ENCODE results near the gene SMIM8. TPM values are rescaled to one million over a fixed set of nuclear protein-coding genes. Genes with fewer than 3 reads are reported as not detected.

SMIM8 gene
- total RNA-seq, 1 experiment from 2014 or later, result 5.0 TPM

DNA sequence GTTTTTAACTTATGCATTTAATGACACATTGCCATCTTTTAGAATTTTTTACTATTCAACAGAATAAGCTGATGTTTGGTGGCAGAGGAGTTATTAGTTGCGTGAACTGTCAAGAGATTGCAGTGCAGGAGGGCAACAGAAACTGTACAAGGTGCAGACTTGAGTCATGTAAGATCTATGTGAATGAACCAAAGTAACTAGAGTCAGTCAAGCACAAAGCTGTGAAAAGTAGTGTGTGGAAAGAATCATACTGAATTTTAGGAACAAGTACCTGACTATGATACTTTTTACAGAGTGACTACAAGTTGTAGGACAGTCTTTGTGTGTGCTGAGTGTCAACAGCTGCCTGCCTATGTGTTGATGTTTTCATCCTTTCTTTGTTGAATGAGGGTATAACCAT, 19.5 kb downstream of the SMIM8 start:
- Histone ChIP-seq H3K9me3 (ENCODE audit: low read length) (no peaks in the 10 kb centered on the region), H4K20me1 (ENCODE audit: low read length) (no peaks in the 10 kb centered on the region), H3K79me2 (ENCODE audit: low read length) (no peaks in the 10 kb centered on the region), H3K36me3 (ENCODE audit: low read depth, low read length) (no peaks in the 10 kb centered on the region), H3F3A (ENCODE audit: low read length, unreplicated experiment) (no peaks in the 10 kb centered on the region), H3K4me2 (ENCODE audit: low read length) (no peak overlapping the region), H3K4me3 (ENCODE audit: low read length) (no peak overlapping the region), H3K9me2 (replicated peaks; ENCODE audit: low read length) (no peaks in the 10 kb centered on the region), H2AFZ (ENCODE audit: low read length) (no peak overlapping the region), H3K27me3 (ENCODE audit: low read length) (no peaks in the 10 kb centered on the region), H3K9ac (ENCODE audit: low read length) (no peak overlapping the region), H3K27ac (ENCODE audit: low read length) (no peak overlapping the region), H3K4me1 (ENCODE audit: insufficient read depth, low read length) (no peaks in the 10 kb centered on the region)
- CTCF ChIA-PET, result no interaction called here
- POLR2A ChIA-PET (ENCODE audit: unreplicated experiment), result no interaction called here
- ATAC-seq (no peak), DNase-seq (no peak)
- BruUV-seq (replicated peaks), result no TSS peak
- no peak for TF ChIP-seq EZH2 (IDR thresholded peaks at IDR 0.05; ENCODE audit: low read length, unreplicated experiment)
- no peak for TF ChIP-seq EZH2phosphoT487 (IDR thresholded peaks at IDR 0.05; ENCODE audit: borderline replicate concordance, low read length)
- TF ChIP-seq, protein P1, sequence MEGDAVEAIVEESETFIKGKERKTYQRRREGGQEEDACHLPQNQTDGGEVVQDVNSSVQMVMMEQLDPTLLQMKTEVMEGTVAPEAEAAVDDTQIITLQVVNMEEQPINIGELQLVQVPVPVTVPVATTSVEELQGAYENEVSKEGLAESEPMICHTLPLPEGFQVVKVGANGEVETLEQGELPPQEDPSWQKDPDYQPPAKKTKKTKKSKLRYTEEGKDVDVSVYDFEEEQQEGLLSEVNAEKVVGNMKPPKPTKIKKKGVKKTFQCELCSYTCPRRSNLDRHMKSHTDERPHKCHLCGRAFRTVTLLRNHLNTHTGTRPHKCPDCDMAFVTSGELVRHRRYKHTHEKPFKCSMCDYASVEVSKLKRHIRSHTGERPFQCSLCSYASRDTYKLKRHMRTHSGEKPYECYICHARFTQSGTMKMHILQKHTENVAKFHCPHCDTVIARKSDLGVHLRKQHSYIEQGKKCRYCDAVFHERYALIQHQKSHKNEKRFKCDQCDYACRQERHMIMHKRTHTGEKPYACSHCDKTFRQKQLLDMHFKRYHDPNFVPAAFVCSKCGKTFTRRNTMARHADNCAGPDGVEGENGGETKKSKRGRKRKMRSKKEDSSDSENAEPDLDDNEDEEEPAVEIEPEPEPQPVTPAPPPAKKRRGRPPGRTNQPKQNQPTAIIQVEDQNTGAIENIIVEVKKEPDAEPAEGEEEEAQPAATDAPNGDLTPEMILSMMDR (conservative IDR thresholded peaks at IDR 0.05; ENCODE audit: low read depth, low read length), result no peak
- intact Hi-C loops (cut with micrococcal nuclease), result no loop called here

- Histone ChIP-seq H3K9ac (ENCODE audit: low read length) (no peak overlapping the region), H3K4me3 (ENCODE audit: low read length) (no peak overlapping the region), H3K9me2 (replicated peaks; ENCODE audit: low read length) (no peaks in the 10 kb centered on the region), H3K4me2 (ENCODE audit: low read length) (no peak overlapping the region), H3K79me2 (ENCODE audit: low read length) (no peaks in the 10 kb centered on the region), H4K20me1 (ENCODE audit: low read length) (no peaks in the 10 kb centered on the region), H3K27ac (ENCODE audit: low read length) (no peak overlapping the region), H3K9me3 (ENCODE audit: low read length) (no peaks in the 10 kb centered on the region), H3K4me1 (ENCODE audit: insufficient read depth, low read length) (no peaks in the 10 kb centered on the region), H3F3A (ENCODE audit: low read length, unreplicated experiment) (no peaks in the 10 kb centered on the region), H3K36me3 (ENCODE audit: low read depth, low read length) (no peaks in the 10 kb centered on the region), H3K27me3 (ENCODE audit: low read length) (no peaks in the 10 kb centered on the region), H2AFZ (ENCODE audit: low read length) (no peak overlapping the region)
- ChIA-PET POLR2A (ENCODE audit: unreplicated experiment) (no interaction called here), CTCF (no interaction called here)
- no TSS peak for BruUV-seq (replicated peaks)
- no peak for ATAC-seq
- TF ChIP-seq EZH2 (IDR thresholded peaks at IDR 0.05; ENCODE audit: low read length, unreplicated experiment) (no peak), EZH2phosphoT487 (IDR thresholded peaks at IDR 0.05; ENCODE audit: borderline replicate concordance, low read length) (no peak)
- TF ChIP-seq, protein P1 (conservative IDR thresholded peaks at IDR 0.05; ENCODE audit: low read depth, low read length), result no peak
- no peak for DNase-seq
- intact Hi-C loops (cut with micrococcal nuclease), result no loop called here
These were observed 20.4 kb downstream of the SMIM8 start for GRCh38 chr6:87342829-87343228.

DNA sequence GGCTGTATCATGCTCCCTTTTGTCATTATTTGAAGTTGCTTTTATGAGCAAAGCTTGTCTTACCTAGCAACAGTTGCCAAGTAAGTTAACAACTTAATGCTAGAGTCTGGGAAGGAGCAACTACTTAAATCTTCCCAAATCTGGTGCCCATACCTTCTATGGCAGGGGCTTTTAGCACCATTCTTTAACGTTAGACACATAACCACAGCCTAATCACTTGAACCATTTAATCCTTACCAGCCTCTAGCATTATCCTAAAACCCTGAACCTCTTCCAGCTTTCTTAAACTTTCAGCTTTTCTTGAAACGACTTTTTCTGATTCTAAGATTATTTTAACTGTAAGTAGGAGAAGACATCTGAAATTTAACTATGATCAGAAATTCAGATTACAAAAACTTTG, 22.3 kb downstream of the SMIM8 start, which contains the start of gene C6orf163:
Gene C6orf163, plus strand, starts transcription at position 83 of the 400 bp plus-strand sequence. Its CDS starts 287 bp downstream, at position 370.
- no peak within 1 kb of the TSS for H2AFZ ChIP-seq (ENCODE audit: low read length)
- ChIA-PET POLR2A (ENCODE audit: unreplicated experiment) (no interaction called here), CTCF (no interaction called here)
- no peak within 1 kb of the TSS for H3K4me2 ChIP-seq (ENCODE audit: low read length)
- no peaks in the 10 kb centered on the region for H3K4me1 ChIP-seq (ENCODE audit: insufficient read depth, low read length)
- no peak within 1 kb of the TSS for H3K4me3 ChIP-seq (ENCODE audit: low read length)
- no peak within 1 kb of the TSS for H3K9ac ChIP-seq (ENCODE audit: low read length)
- H3F3A ChIP-seq (ENCODE audit: low read length, unreplicated experiment), result no peaks in the 10 kb centered on the region
- TF ChIP-seq EZH2 (IDR thresholded peaks at IDR 0.05; ENCODE audit: low read length, unreplicated experiment), result no peak
- TF ChIP-seq, protein P1 (conservative IDR thresholded peaks at IDR 0.05; ENCODE audit: low read depth, low read length), result no peak
- no peak for TF ChIP-seq EZH2phosphoT487 (IDR thresholded peaks at IDR 0.05; ENCODE audit: borderline replicate concordance, low read length)
- no peaks in the 10 kb centered on the region for H3K27me3 ChIP-seq (ENCODE audit: low read length)
- ATAC-seq (no peak), DNase-seq (no peak)
- no peaks in the 10 kb centered on the region for H3K79me2 ChIP-seq (ENCODE audit: low read length)
- no peaks in the 10 kb centered on the region for H3K9me3 ChIP-seq (ENCODE audit: low read length)
- no peaks in the 10 kb centered on the region for H3K36me3 ChIP-seq (ENCODE audit: low read depth, low read length)
- no peaks in the 10 kb centered on the region for H3K9me2 ChIP-seq (replicated peaks; ENCODE audit: low read length)
- H3K27ac ChIP-seq (ENCODE audit: low read length), result no peak within 1 kb of the TSS
- intact Hi-C loops (cut with micrococcal nuclease), result no loop called here
- H4K20me1 ChIP-seq (ENCODE audit: low read length), result no peaks in the 10 kb centered on the region
- BruUV-seq (replicated peaks), result no TSS peak
